Stomach (tissue), 4 donors: Measurements from ENCODE around the gene CEACAM1.

Source experiments
- EP300 ChIP-seq: sonication (generic); formaldehyde crosslinking; IDR thresholded peaks from one replicate; pipeline ENCODE4 v1.6.1; 2017; ENCODE audit warnings: antibody characterized with exemption
- TF ChIP-seq, protein P1 (sequence below), 7 experiments: fragments of 450-650 bp in 4 of 7; fragments of 200-600 bp in 3 of 7; sonication (generic) in 3 of 7; IDR thresholded peaks; one replicate each; pipeline ENCODE4 v1.5.1; 2016 to 2019; ENCODE audit warnings: antibody characterized with exemption in 7 of 7, control low read depth in 2 of 7, mild to moderate bottlenecking in 1 of 7

DNA sequence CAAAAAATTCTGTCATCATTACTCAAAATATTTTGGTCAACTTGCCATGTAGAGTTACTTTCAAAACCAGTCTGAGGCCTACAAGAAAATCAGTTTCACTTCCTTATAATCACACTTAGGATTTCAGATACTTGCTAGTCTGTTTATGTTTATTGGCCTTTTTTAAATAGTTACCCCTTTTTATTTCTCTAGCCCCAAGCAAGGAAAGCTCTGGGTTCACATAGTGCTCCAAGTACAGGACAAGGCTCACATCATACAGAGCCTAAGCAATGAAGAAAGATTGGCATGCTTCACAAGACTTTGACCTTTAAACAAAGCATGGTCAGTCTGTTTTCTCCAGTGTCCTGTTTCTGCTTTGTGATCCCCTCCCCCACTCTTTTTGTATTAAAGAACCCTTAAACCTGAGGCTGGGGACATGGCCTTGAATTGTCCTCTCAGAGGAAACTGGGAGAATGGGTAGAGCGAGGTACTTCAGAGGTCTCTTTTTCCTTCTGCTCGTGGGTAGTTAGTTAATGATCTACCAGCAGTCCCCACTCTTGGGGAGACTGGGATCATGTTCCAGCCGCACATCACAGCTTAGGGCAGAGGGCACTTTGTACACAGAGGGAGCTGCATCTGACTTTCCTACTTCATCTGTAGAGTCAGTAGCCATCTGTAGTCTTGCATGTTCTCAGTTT lies 30.7 kb downstream of the CEACAM1 start:
- no peak for TF ChIP-seq EP300
- TF ChIP-seq, protein P1, sequence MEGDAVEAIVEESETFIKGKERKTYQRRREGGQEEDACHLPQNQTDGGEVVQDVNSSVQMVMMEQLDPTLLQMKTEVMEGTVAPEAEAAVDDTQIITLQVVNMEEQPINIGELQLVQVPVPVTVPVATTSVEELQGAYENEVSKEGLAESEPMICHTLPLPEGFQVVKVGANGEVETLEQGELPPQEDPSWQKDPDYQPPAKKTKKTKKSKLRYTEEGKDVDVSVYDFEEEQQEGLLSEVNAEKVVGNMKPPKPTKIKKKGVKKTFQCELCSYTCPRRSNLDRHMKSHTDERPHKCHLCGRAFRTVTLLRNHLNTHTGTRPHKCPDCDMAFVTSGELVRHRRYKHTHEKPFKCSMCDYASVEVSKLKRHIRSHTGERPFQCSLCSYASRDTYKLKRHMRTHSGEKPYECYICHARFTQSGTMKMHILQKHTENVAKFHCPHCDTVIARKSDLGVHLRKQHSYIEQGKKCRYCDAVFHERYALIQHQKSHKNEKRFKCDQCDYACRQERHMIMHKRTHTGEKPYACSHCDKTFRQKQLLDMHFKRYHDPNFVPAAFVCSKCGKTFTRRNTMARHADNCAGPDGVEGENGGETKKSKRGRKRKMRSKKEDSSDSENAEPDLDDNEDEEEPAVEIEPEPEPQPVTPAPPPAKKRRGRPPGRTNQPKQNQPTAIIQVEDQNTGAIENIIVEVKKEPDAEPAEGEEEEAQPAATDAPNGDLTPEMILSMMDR (IDR thresholded peaks at IDR 0.05) = no peak
